Measurements from ENCODE around the gene CHRNB1. TPM values are rescaled to one million over a fixed set of nuclear protein-coding genes. Genes with fewer than 3 reads are reported as not detected.
A peak's percentile ranks its signal among the peaks of the same experiment; 100 is the strongest.

CHRNB1 gene
- total RNA-seq, 1 donor from 2014 or later = 16.4 TPM

DNA sequence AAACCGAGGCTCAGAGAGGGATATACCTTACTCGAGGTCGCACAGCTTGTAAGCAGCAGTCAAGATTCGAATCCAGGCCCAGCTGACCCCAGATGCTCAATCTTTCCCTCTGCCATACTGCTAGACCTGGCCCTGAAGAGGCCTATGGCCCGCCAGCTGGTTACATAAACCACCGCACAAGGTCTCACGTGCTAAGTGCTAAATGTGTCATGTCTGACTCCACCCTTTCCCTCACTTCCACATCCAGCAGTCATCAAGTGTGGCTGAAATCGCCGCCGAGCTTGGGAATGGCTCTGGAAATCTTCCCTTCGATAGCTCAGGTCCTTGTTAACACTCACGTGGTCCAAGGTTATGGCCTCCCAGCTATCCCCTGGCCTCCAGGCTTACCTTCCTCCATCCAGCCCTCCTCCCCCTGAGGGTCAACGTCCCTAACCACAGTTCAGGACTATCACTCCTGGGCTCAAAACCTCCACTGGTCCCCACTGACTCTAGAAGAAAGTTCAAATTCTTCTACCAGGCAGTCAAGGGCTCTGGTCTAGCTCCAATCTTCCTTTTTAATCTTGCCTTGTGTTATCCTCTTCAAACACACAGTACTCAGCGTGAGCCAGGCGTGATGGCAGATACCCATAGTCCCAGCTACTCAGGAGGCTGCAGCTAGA, 31.0 kb downstream of the CHRNB1 start:
- peak overlapping the region; percentile 100 for H3K27ac Mint-ChIP-seq
- TF ChIP-seq, protein P1, sequence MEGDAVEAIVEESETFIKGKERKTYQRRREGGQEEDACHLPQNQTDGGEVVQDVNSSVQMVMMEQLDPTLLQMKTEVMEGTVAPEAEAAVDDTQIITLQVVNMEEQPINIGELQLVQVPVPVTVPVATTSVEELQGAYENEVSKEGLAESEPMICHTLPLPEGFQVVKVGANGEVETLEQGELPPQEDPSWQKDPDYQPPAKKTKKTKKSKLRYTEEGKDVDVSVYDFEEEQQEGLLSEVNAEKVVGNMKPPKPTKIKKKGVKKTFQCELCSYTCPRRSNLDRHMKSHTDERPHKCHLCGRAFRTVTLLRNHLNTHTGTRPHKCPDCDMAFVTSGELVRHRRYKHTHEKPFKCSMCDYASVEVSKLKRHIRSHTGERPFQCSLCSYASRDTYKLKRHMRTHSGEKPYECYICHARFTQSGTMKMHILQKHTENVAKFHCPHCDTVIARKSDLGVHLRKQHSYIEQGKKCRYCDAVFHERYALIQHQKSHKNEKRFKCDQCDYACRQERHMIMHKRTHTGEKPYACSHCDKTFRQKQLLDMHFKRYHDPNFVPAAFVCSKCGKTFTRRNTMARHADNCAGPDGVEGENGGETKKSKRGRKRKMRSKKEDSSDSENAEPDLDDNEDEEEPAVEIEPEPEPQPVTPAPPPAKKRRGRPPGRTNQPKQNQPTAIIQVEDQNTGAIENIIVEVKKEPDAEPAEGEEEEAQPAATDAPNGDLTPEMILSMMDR (conservative IDR thresholded peaks at IDR 0.05) = no peak
- DNase-seq (ENCODE audit: extremely low spot score, unreplicated experiment) = no peak
- H3K4me1 Mint-ChIP-seq (ENCODE audit: unreplicated experiment) = peaks cover 41% of the 10 kb centered on the region
- H3K9me3 Mint-ChIP-seq = no peaks in the 10 kb centered on the region
- peaks cover 8% of the 10 kb centered on the region for H3K36me3 Mint-ChIP-seq
- no peaks in the 10 kb centered on the region for H3K27me3 Mint-ChIP-seq
- peak overlapping the region; percentile 88 for H3K4me3 Mint-ChIP-seq

DNA sequence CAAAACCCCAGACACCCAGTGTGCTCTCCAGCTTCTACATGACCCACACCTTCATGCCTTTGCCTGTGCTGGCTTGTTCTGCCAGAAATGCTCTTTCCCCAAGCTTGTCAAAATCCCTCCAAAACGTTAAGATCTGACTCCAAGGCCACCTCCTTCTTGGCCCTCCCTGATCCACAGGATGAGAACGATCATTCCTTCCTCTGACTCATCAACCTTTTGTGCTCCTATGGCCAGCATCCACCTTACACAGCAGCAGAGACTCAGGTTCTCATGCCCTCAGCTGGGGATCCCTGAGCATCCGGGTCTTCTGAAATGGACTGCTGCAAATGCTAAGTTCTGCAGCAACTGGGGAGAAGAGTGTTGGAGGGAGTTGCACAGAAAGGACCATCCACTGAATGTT, 31.6 kb downstream of the CHRNB1 start:
- TF ChIP-seq, protein P1 (conservative IDR thresholded peaks at IDR 0.05) = no peak
- Mint-ChIP-seq H3K9me3 (no peaks in the 10 kb centered on the region), H3K27me3 (no peaks in the 10 kb centered on the region), H3K27ac (peak overlapping the region; percentile 100), H3K4me1 (ENCODE audit: unreplicated experiment) (peaks cover 40% of the 10 kb centered on the region), H3K36me3 (peaks cover 8% of the 10 kb centered on the region), H3K4me3 (peak overlapping the region; percentile 88)
- no peak for DNase-seq (ENCODE audit: extremely low spot score, unreplicated experiment)

DNA sequence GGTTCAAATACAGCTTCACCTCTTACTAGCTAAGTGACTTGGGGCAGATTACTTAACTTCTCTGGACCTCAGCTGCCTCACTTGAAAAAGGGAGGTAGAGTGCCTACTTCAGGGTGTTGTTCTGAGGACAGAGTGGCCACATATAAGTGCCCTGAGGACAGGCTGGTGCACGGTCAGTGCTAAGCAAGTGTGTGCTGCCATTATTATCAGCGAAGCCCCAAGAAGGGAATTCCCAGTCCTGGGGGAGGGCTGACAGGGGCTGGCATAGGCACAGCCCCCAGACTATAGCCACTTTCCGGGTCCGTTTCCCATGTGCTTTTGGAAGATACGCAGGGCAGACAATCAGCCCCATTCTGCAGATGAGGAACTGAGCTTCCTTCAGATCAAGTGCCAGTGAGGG, 32.1 kb downstream of the CHRNB1 start:
- Mint-ChIP-seq H3K4me1 (ENCODE audit: unreplicated experiment) (peaks cover 36% of the 10 kb centered on the region), H3K27ac (peak overlapping the region; percentile 100), H3K36me3 (peaks cover 8% of the 10 kb centered on the region), H3K9me3 (no peaks in the 10 kb centered on the region), H3K4me3 (peak overlapping the region; percentile 88), H3K27me3 (no peaks in the 10 kb centered on the region)
- DNase-seq (ENCODE audit: extremely low spot score, unreplicated experiment) = no peak
- TF ChIP-seq, protein P1 (conservative IDR thresholded peaks at IDR 0.05) = no peak

DNA sequence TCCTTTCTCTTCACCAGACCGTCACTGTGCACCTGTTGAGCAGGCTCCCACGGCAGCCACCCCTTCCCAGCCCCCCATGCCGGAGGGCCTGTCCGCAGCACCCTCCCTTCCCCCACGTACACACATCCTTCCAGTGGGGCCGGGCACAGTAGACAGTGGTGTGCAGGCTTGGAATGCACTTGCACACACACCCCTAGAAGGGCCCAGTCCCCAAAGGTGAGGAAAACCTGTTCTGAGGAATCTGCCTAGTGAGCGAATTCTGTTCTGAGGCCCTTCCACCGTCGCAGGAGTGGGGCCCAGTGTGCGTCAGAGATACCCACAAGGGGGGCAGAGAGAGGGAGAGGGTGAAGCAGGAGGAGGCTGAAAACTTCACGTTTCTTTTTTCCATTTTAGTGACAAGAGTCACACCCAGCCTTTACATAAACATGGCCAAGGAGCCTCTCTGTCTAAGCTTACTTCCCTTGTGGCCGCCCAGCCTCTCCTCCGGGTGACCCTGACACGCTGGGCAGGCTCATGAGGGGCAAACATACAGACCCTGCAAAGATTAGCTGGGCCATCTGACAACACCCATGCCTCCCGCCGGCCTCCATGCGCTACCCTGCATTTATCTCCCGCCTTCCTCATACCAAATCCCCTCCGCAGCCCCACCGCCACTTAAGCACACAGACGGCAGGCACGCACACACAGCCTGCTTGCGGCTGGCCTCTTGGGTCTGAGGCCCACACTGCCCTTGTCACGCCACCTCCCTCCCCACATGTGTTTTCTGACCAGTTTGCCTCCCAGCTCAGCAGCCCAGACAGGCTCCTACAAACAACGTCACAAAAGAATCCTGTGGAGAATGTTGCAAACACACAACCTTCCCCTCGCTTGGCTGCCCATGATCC, 32.8 kb downstream of the CHRNB1 start:
- Mint-ChIP-seq H3K4me1 (ENCODE audit: unreplicated experiment) (peaks cover 41% of the 10 kb centered on the region), H3K27ac (peak overlapping the region; percentile 100), H3K9me3 (no peaks in the 10 kb centered on the region), H3K27me3 (no peaks in the 10 kb centered on the region), H3K4me3 (peak overlapping the region; percentile 88), H3K36me3 (peaks cover 8% of the 10 kb centered on the region)
- no peak for DNase-seq (ENCODE audit: extremely low spot score, unreplicated experiment)
- TF ChIP-seq, protein P1 (conservative IDR thresholded peaks at IDR 0.05) = no peak

DNA sequence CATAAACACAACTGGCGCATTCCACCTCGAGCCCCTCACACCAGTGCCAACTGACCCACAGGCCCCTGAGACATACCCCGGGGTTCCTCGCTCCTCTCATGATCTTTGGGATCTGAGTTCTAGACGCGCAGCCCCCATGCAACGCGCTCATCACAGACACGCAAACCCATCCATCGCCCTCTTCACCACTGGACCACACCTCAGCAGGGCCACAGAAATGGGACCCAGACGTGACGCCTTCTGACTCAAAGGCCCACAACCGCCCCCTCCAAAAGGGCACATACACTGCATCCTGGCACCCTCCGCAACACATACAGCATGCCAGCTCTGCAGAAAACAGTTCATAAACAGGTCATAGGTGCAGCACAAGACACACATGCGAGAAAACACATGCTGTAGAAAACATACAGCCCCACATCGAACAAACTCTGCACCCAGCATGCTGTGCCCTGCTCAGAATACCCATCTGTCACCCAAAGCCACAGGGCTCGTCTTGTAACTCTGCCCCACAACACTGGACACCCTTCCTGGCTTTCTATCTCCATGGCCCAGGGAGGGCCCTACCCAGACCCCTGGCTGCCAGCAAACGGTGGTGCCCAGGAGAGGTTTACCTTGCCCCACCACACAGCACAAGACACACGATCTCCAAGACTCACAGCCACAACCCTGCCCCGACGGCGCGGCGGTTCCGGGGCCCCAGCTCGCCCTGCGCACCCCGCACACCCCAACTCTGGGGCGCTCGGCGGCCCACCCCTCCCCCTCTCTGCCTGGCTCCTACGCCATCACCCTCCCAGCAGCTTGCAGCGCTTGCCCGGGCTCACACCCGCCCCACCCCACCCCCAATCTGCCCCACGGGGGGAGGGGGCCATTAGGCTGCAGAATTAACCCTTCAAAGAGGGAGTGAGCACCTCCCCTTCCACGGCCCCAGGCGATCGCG, 33.7 kb downstream of the CHRNB1 start:
- no peaks in the 10 kb centered on the region for H3K9me3 Mint-ChIP-seq
- H3K4me1 Mint-ChIP-seq (ENCODE audit: unreplicated experiment) = peaks cover 48% of the 10 kb centered on the region
- H3K36me3 Mint-ChIP-seq = peaks cover 8% of the 10 kb centered on the region
- H3K27me3 Mint-ChIP-seq = no peaks in the 10 kb centered on the region
- peak overlapping the region; percentile 88 for H3K4me3 Mint-ChIP-seq
- TF ChIP-seq, protein P1 (conservative IDR thresholded peaks at IDR 0.05) = peak; percentile 26
- no peak for DNase-seq (ENCODE audit: extremely low spot score, unreplicated experiment)
- peak overlapping the region; percentile 100 for H3K27ac Mint-ChIP-seq
